Raji (cell line): ENCODE data around the gene ROBO2.

Experiments used
- POLR2A ChIP-seq: IDR thresholded peaks from 2 replicates; pipeline ENCODE4 v1.6.1; 2011; ENCODE audit warnings: low read depth, low read length, control low read depth; ENCODE audit not compliant: insufficient read depth

ROBO2 gene

GRCh38 chr3:77298417-77298816 is 258.5 kb downstream of the ROBO2 start:
- TF ChIP-seq POLR2A: no peak

DNA sequence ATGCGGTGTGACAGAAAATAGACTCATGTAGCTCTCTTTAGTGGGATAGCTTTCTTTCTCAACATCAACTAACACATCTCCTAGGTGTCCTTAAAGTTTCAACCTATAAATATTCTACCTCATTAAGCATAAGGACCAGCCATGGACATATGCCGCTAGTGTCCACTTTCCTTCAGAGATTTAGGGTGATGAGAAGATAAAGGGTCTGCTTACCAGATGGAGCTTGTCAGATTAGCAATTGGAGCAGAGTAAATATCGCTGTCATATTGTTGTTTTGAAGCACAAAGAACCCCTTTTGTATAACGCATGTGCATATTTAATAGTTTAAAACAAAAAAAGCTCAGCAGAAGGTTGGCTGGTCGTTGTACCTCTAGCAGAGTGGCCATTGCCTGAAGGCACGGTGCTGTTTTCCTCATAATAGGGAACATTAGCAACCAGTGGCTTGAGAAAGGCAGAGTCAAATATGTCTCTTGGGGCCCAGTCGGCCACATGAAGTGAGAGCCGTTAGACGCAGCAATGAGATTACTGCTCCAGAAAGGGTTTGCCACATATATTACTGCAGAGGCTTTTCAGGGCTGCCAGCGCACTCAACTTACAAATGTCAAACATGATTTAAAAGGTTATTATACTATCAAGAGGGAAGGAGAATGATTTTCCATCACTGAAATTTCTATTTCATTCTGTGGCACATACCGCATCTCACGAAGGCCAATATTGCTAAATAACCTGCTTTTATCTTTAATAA is 264.2 kb downstream of the ROBO2 start:
- TF ChIP-seq POLR2A: no peak

DNA sequence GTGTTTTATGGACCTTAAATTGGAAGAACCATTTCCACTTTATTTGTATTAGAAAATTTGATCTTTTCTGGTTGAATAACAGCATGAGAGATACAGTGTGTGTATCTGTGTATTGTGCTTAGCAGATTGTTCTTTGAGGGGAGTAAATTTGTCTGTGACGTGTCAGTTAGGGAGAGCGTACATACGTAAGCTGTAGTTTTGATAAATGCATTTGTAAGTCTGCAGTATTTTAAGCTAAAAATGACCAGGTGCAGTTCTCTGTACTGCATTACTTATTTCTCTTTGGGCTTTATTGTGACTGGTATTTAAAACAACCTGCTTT is 264.8 kb downstream of the ROBO2 start:
- no peak for TF ChIP-seq POLR2A

DNA sequence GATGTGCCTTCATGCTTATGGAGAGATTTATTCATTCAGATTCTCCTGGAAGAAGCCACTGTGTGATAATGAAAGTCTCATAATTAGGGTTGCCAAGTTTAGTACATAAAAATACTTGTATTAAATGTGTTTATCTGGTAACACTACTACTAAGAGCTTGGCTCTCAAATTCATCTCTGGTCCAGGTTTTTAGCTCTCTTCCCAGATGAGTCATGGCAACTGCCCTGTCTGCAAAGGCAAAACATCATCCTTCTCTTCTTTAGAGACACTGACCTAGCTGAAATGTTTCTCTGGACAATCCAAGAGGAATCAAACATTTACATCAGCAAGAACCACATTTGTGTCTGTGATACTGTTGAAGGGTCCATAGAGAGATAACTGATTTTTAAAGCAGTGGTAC is 269.6 kb downstream of the ROBO2 start:
- no peak for TF ChIP-seq POLR2A

- TF ChIP-seq POLR2A: no peak
Observed at GRCh38 chr3:77313843-77314242, 273.9 kb downstream of the ROBO2 start.

- no peak for TF ChIP-seq POLR2A
Observed at GRCh38 chr3:77319711-77320110, 279.8 kb downstream of the ROBO2 start.

DNA sequence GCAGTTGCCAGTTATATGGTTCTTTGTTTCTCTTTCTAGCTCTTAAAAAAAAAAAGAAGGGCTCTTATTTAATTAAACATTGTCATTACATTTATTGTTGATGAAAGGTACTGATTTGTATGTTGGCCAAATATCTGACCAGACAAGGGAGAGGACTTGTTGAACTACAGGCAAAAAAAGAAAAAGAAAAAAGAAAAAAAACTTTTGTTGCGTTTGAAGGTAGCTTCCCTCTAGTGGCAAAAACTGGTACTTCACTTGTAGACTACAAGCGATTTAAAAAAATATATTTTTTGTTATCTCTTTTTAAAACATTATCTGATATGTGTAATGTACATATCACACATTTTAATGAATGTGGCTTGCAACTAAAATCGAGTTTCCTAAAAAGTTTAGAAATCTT is 280.6 kb downstream of the ROBO2 start:
- no peak for TF ChIP-seq POLR2A

- TF ChIP-seq POLR2A: no peak
Observed at GRCh38 chr3:77321646-77322045, 281.7 kb downstream of the ROBO2 start.

DNA sequence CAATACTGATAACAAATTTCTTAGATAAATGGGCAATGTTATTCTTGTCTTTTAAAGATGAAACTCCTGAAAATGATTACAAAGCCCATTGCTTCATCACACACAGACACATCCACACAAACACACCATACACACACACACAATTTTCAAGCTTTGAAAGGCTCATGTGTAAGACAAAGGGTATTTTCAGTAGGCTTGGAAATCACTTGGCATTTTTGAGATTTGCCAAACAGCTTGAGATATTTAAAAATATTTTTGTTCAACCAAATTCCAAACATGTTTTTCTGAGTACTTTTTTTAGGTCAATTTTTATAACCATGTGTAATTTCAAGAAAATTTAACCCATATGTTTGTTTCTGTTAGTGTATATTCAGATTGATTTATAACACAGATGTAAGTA is 283.7 kb downstream of the ROBO2 start:
- TF ChIP-seq POLR2A: no peak

- no peak for TF ChIP-seq POLR2A
Observed at GRCh38 chr3:77324105-77324504, 284.2 kb downstream of the ROBO2 start.

- no peak for TF ChIP-seq POLR2A
Observed at GRCh38 chr3:77325280-77325679, 285.4 kb downstream of the ROBO2 start.

GRCh38 chr3:77325702-77326101 is 285.8 kb downstream of the ROBO2 start:
- no peak for TF ChIP-seq POLR2A

DNA sequence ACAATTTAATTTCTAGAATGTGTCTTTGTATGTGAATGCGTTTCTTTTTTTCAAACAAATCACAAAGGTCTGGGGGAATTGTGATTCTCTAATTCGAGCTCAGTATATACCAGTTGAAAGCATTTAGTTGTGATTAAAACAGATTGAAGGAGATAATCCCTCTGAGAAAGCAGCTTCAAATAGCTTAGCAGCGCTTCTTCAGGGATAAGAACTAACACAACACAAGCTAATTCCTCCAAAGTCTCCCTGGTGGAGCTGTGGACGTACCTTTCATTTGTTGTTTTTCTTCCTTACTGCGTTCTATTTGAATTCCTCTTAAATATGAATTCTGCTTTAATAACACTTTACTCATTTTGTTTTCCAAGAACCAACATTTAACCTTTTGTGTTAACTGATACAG is 286.7 kb downstream of the ROBO2 start:
- TF ChIP-seq POLR2A: no peak

GRCh38 chr3:77328690-77329089 is 288.8 kb downstream of the ROBO2 start:
- TF ChIP-seq POLR2A: no peak

DNA sequence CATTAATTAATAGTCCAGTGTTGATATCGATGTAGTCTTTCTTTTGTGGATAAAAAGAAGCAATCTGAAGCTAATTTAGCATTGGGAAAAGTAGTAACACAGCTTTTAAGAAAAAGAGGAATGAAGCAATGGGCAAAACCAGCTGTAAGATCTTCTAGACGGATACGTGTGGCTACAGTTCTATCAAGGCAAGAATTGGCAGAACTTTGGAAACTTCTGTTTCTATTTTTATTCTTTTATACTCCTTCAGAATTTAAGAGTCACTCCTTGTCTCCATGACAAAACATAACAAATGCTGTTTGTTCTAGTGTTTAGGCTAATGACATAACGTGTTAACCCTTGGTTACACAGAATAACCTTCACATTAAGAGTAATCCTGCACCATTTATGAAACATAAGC is 289.2 kb downstream of the ROBO2 start:
- TF ChIP-seq POLR2A: no peak

DNA sequence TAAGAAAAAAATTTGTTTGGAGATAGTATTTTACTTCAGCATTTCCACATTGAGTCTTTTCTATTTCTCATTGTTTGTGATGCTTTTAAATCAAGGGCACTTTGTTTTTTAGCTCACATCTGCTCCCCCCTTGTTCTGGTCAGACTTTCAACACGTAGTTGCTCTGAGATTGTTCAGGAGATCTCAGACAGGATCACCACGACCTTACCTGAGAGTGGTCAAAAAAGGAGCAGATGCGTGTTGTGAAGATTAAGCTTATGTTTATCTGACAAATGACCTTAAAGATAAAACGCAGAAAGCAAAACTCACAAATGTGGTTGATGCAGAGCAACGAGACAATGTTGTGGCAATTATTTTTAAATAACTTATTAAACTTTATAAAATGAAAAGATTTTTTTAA is 298.3 kb downstream of the ROBO2 start:
- no peak for TF ChIP-seq POLR2A

DNA sequence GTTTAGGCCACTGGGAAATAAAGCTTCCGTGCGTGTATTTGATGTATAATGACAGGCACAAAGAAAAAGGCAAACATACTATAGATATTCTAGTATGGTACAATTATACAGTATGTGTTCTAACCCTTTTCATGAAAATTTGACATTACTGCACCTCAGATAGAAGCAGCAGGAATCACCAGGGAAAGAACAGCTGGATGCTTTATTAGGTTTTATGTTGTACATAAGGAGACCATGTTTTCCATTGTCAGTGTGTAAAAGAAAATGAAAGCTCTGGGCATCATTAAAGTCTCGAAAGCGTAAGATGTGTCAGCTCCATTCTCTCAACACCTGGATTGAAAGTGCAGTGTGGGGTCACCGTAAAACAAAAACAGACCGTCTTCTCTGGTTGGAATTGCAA is 302.1 kb downstream of the ROBO2 start:
- TF ChIP-seq POLR2A: no peak
